H9 (cell line): ENCODE results near the gene HOGA1. TPM values are rescaled to one million over a fixed set of nuclear protein-coding genes. Genes with fewer than 3 reads are reported as not detected.
A peak's percentile ranks its signal among the peaks of the same experiment; 100 is the strongest.

ENCODE experiments used
- DNase-seq: peaks from one replicate; pipeline ENCODE4 v3.0.0-alpha.2; 2017
- H2AFZ ChIP-seq: one replicate; pipeline ENCODE4 v1.6.1; 2013; ENCODE audit warnings: mild to moderate bottlenecking, low read length, control low read depth, moderate library complexity
- H2AK5ac ChIP-seq: 2 replicates; pipeline ENCODE4 v1.6.1; 2013; ENCODE audit warnings: low read length, control low read depth, mixed read lengths; ENCODE audit not compliant: insufficient read length
- H2BK120ac ChIP-seq: one replicate; pipeline ENCODE4 v1.6.1; 2013; ENCODE audit warnings: low read depth, mild to moderate bottlenecking, low read length, control low read depth, inconsistent platforms; ENCODE audit not compliant: poor library complexity, severe bottlenecking
- H2BK12ac ChIP-seq: 2 replicates; pipeline ENCODE4 v1.6.1; 2013; ENCODE audit warnings: low read length, control low read depth, mixed read lengths, low read depth; ENCODE audit not compliant: insufficient read length
- H2BK15ac ChIP-seq: 2 replicates; pipeline ENCODE4 v1.6.1; 2013; ENCODE audit warnings: low read depth, low read length, control low read depth
- H2BK20ac ChIP-seq: one replicate; pipeline ENCODE4 v1.6.1; 2013; ENCODE audit warnings: low read depth, mild to moderate bottlenecking, low read length, control low read depth, inconsistent platforms; ENCODE audit not compliant: poor library complexity, severe bottlenecking
- H2BK5ac ChIP-seq: 2 replicates; pipeline ENCODE4 v1.6.1; 2013; ENCODE audit warnings: low read length, control low read depth, mixed read lengths; ENCODE audit not compliant: insufficient read length
- H3K14ac ChIP-seq: 2 replicates; pipeline ENCODE4 v1.6.1; 2013; ENCODE audit warnings: low read length, control low read depth; ENCODE audit not compliant: insufficient read depth
- H3K18ac ChIP-seq: 2 replicates; pipeline ENCODE4 v1.6.1; 2013; ENCODE audit warnings: low read depth, mild to moderate bottlenecking, mixed read lengths, low read length, control low read depth; ENCODE audit not compliant: insufficient read length
- H3K23ac ChIP-seq: 2 replicates; pipeline ENCODE4 v1.6.1; 2013; ENCODE audit warnings: low read length, control low read depth, mixed read lengths, low read depth; ENCODE audit not compliant: insufficient read length
- H3K23me2 ChIP-seq: 2 replicates; pipeline ENCODE4 v1.6.1; 2013; ENCODE audit warnings: low read depth, mild to moderate bottlenecking, mixed read lengths, low read length, control low read depth; ENCODE audit not compliant: insufficient read length, poor library complexity, severe bottlenecking
- H3K27ac ChIP-seq: 2 replicates; pipeline ENCODE4 v1.5.1; 2013; ENCODE audit warnings: low read length, control low read depth, mixed read lengths, low read depth; ENCODE audit not compliant: insufficient read length
- H3K27me3 ChIP-seq: 2 replicates; pipeline ENCODE4 v1.6.1; 2013; ENCODE audit warnings: low read length, control low read depth, inconsistent platforms; ENCODE audit not compliant: insufficient read depth
- H3K4ac ChIP-seq: 2 replicates; pipeline ENCODE4 v1.6.1; 2013; ENCODE audit warnings: low read depth, mild to moderate bottlenecking, control low read depth, inconsistent platforms, low read length, moderate library complexity
- H3K4me1 ChIP-seq: 2 replicates; pipeline ENCODE4 v1.6.1; 2013; ENCODE audit warnings: low read length, control low read depth, inconsistent platforms; ENCODE audit not compliant: insufficient read depth
- H3K4me2 ChIP-seq: 2 replicates; pipeline ENCODE4 v1.6.1; 2013; ENCODE audit warnings: low read length, control low read depth, mixed read lengths; ENCODE audit not compliant: insufficient read length, insufficient read depth
- H3K56ac ChIP-seq: 2 replicates; pipeline ENCODE4 v1.6.1; 2013; ENCODE audit warnings: low read depth, mild to moderate bottlenecking, mixed read lengths, low read length, control low read depth; ENCODE audit not compliant: insufficient read length
- H3K79me1 ChIP-seq: 2 replicates; pipeline ENCODE4 v1.6.1; 2013; ENCODE audit warnings: low read depth, mild to moderate bottlenecking, moderate library complexity, low read length, control low read depth, inconsistent platforms; ENCODE audit not compliant: insufficient read depth, poor library complexity, severe bottlenecking
- H3K79me2 ChIP-seq: 2 replicates; pipeline ENCODE4 v1.6.1; 2013; ENCODE audit warnings: low read length, control low read depth, inconsistent platforms; ENCODE audit not compliant: insufficient read depth
- H3K9ac ChIP-seq: 2 replicates; pipeline ENCODE4 v1.6.1; 2013; ENCODE audit warnings: low read length, control low read depth, mixed read lengths; ENCODE audit not compliant: insufficient read length; ENCODE audit errors: extremely low read depth
- H3K9me3 ChIP-seq: one replicate; pipeline ENCODE4 v1.6.1; 2013; ENCODE audit warnings: low read depth, low read length, inconsistent platforms; ENCODE audit not compliant: control insufficient read depth
- H3T11ph ChIP-seq: one replicate; pipeline ENCODE4 v1.6.1; 2013; ENCODE audit warnings: mild to moderate bottlenecking, low read length, control low read depth, inconsistent platforms
- H4K20me1 ChIP-seq: one replicate; pipeline ENCODE4 v1.6.1; 2013; ENCODE audit not compliant: control insufficient read depth, insufficient read length, insufficient read depth
- H4K5ac ChIP-seq: 2 replicates; pipeline ENCODE4 v1.6.1; 2013; ENCODE audit warnings: low read depth, mild to moderate bottlenecking, mixed read lengths, low read length, control low read depth; ENCODE audit not compliant: insufficient read length
- H4K8ac ChIP-seq: replicated peaks from 2 replicates; pipeline ENCODE4 v1.6.1; 2013; ENCODE audit warnings: low read length, control low read depth, mixed read lengths, low read depth; ENCODE audit not compliant: insufficient read length
- H4K91ac ChIP-seq: 2 replicates; pipeline ENCODE4 v1.6.1; 2013; ENCODE audit warnings: low read depth, mild to moderate bottlenecking, moderate library complexity, mixed read lengths, low read length, control low read depth; ENCODE audit not compliant: insufficient read length
- H3K27ac Mint-ChIP-seq, 3 experiments: 2 replicates in 2 of 3; 3 replicates in 1 of 3; pipeline ENCODE4 v1.8.0; 2020 to 2021; ENCODE audit warnings: mixed read lengths in 3 of 3, mild to moderate bottlenecking in 1 of 3, moderate library complexity in 1 of 3
- H3K27me3 Mint-ChIP-seq: 2 replicates; pipeline ENCODE4 v1.8.0; 2021; ENCODE audit warnings: low read depth, mild to moderate bottlenecking, moderate library complexity, mixed read lengths
- H3K36me3 Mint-ChIP-seq, 3 experiments: 2 replicates in 2 of 3; 3 replicates in 1 of 3; pipeline ENCODE4 v1.8.0; 2020 to 2021; ENCODE audit warnings: low read depth in 3 of 3, mixed read lengths in 3 of 3; ENCODE audit not compliant: insufficient read depth in 1 of 3
- H3K4me1 Mint-ChIP-seq, 2 experiments: 2 replicates each; pipeline ENCODE4 v1.8.0; 2020; ENCODE audit warnings: mixed read lengths in 2 of 2
- H3K4me3 Mint-ChIP-seq, 2 experiments: 2 replicates in 1 of 2; 3 replicates in 1 of 2; pipeline ENCODE4 v1.8.0; 2020 to 2021; ENCODE audit warnings: mild to moderate bottlenecking in 2 of 2, mixed read lengths in 2 of 2, moderate library complexity in 1 of 2
- H3K9me3 Mint-ChIP-seq, 2 experiments: 2 replicates in 1 of 2; 3 replicates in 1 of 2; pipeline ENCODE4 v1.8.0; 2020; ENCODE audit warnings: mild to moderate bottlenecking in 2 of 2, mixed read lengths in 2 of 2, moderate library complexity in 1 of 2
- CTCF ChIP-seq: fragments of 200-600 bp; sonication (generic); conservative IDR thresholded peaks from 3 replicates; pipeline ENCODE4 v1.8.0; 2021; ENCODE audit warnings: antibody characterized with exemption, mild to moderate bottlenecking
- WGBS: extraction: QIAGEN DNeasy Blood & Tissue Kit; methylation state at CpG from one replicate; pipeline ENCODE4 v1.1.7; 2013; ENCODE audit warnings: missing lambda C conversion rate, low lambda C conversion rate, mixed read lengths; ENCODE audit not compliant: insufficient read length; ENCODE audit errors: extremely low coverage; 5-methylcytosine and 5-hydroxymethylcytosine counted together
- total RNA-seq: library from RNA; stranded (reverse); gene quantifications from 2 replicates; pipeline ENCODE4 v1.2.1, GENCODE V29; 2021

Gene HOGA1
- total RNA-seq, 1 experiment from 2014 or later = 0.79 TPM

DNA sequence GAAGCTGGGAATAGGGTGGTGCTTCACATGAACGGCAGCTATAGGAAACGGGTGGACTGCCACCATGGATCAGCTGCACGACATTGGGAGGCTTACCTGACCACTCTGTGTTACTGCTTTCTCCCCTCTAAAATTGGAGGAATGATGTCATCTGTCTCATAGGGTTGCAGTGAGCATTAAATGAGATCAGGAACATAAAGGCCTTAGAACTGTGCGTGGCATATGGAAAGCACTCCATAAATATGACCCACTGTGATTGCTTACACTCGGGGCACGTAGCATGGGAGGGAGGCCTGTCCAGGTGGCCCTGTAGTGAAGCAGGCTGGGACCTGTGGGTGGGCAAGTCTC lies 15.1 kb downstream of the HOGA1 start:
- H3K9me3 ChIP-seq = no peaks in the 10 kb centered on the region
- H3K4me1 ChIP-seq = no peaks in the 10 kb centered on the region
- no peak overlapping the region for H2AK5ac ChIP-seq
- no peaks in the 10 kb centered on the region for H4K20me1 ChIP-seq
- no peak overlapping the region for H2BK12ac ChIP-seq
- no peak overlapping the region for H2BK5ac ChIP-seq
- H3K9ac ChIP-seq = no peak overlapping the region
- H4K91ac ChIP-seq = no peak overlapping the region
- H3K18ac ChIP-seq = no peak overlapping the region
- H3K79me1 ChIP-seq = no peaks in the 10 kb centered on the region
- H3K27me3 Mint-ChIP-seq = no peaks in the 10 kb centered on the region; the same call in 1 of the 2 replicates
- no peak overlapping the region for H3K4me2 ChIP-seq
- no peak overlapping the region for H3K56ac ChIP-seq
- H3K14ac ChIP-seq = no peak overlapping the region; the same call in 1 of the 2 replicates
- H3K79me2 ChIP-seq = no peaks in the 10 kb centered on the region
- H3K4me3 Mint-ChIP-seq = no peak overlapping the region
- H4K5ac ChIP-seq = no peak overlapping the region
- no peaks in the 10 kb centered on the region for H3K9me3 Mint-ChIP-seq
- no peaks in the 10 kb centered on the region for H3K23me2 ChIP-seq
- H2BK20ac ChIP-seq = no peak overlapping the region
- no peak overlapping the region for H2BK120ac ChIP-seq
- no peak overlapping the region for H2AFZ ChIP-seq
- H3K27me3 ChIP-seq = no peaks in the 10 kb centered on the region
- H3K4ac ChIP-seq = no peak overlapping the region
- WGBS = no CpG with 5 or more reads among the region's 6 CpGs
- H3K4me1 Mint-ChIP-seq = peaks cover 6 to 11% of the 10 kb centered on the region in 2 experiments; a peak in 3 of 4 replicates
- no peak overlapping the region for H2BK15ac ChIP-seq
- 0 out of 7 replicates have a peak overlapping the region, but pooled peaks of 2 of the 3 experiments have one; percentile 9 to 15 for H3K27ac Mint-ChIP-seq
- H4K8ac ChIP-seq = no peak overlapping the region
- TF ChIP-seq CTCF = no peak
- no peak overlapping the region for H3T11ph ChIP-seq
- DNase-seq = no peak
- H3K23ac ChIP-seq = no peak overlapping the region
- no peak overlapping the region for H3K27ac ChIP-seq
- H3K36me3 Mint-ChIP-seq = no peaks in the 10 kb centered on the region
